Measurements from ENCODE around the gene C18orf63.

GRCh38 chr18:74289137-74289536, 26.5 kb upstream of the C18orf63 start:
- TF ChIP-seq POLR2A (IDR thresholded peaks at IDR 0.05) = no peak
- TF ChIP-seq CTCF (IDR thresholded peaks at IDR 0.05) = no peak

All from upper lobe of left lung (tissue), 4 donors.